ENCODE results near the gene CCNL2. TPM values are rescaled to one million over a fixed set of nuclear protein-coding genes. Genes with fewer than 3 reads are reported as not detected.

Gene CCNL2
- polyA plus RNA-seq, 4 donors = 232 to 273 (median 238) TPM

- no peak for DNase-seq (ENCODE audit: low read depth in 4 of 4, low spot score in 3 of 4)
Observed at GRCh38 chr1:1359664-1360468, 39.3 kb downstream of the CCNL2 start.

- DNase-seq (ENCODE audit: low read depth in 4 of 4, low spot score in 3 of 4) = no peak
Observed at GRCh38 chr1:1359308-1359663, 39.8 kb downstream of the CCNL2 start.

GRCh38 chr1:1358433-1359271 lies 40.5 kb downstream of the CCNL2 start, which contains the start of gene MXRA8:
MXRA8 (minus strand) TSS chr1:1358555; CDS start chr1:1358504, 51 bp downstream.
- peak in 2 of 4 donors; percentile 62 to 71 for DNase-seq (ENCODE audit: low read depth in 4 of 4, low spot score in 3 of 4)

GRCh38 chr1:1357871-1358432 lies 41.2 kb downstream of the CCNL2 start:
- DNase-seq (ENCODE audit: low read depth in 4 of 4, low spot score in 3 of 4) = no peak

- no peak for DNase-seq (ENCODE audit: low read depth in 4 of 4, low spot score in 3 of 4)
Observed at GRCh38 chr1:1356796-1357401, 42.2 kb downstream of the CCNL2 start.

GRCh38 chr1:1356166-1356795 lies 42.9 kb downstream of the CCNL2 start:
- DNase-seq (ENCODE audit: low read depth in 4 of 4, low spot score in 3 of 4) = no peak

- no peak for DNase-seq (ENCODE audit: low read depth in 4 of 4, low spot score in 3 of 4)
Observed at GRCh38 chr1:1355416-1355815, 43.7 kb downstream of the CCNL2 start.

- no peak for DNase-seq (ENCODE audit: low read depth in 4 of 4, low spot score in 3 of 4)
Observed at GRCh38 chr1:1354271-1355247, 44.6 kb downstream of the CCNL2 start.

- DNase-seq (ENCODE audit: low read depth in 4 of 4, low spot score in 3 of 4) = no peak
Observed at GRCh38 chr1:1353389-1354151, 45.6 kb downstream of the CCNL2 start.

- no peak for DNase-seq (ENCODE audit: low read depth in 4 of 4, low spot score in 3 of 4)
Observed at GRCh38 chr1:1352786-1353388, 46.2 kb downstream of the CCNL2 start.

- no peak for DNase-seq (ENCODE audit: low read depth in 4 of 4, low spot score in 3 of 4)
Observed at GRCh38 chr1:1351511-1352427, 47.4 kb downstream of the CCNL2 start.

- DNase-seq (ENCODE audit: low read depth in 4 of 4, low spot score in 3 of 4) = peak in 1 of 4 donors; percentile 72
Observed at GRCh38 chr1:1349256-1350012, 49.7 kb downstream of the CCNL2 start, which contains the start of gene DVL1. DVL1 (minus strand) TSS chr1:1349418; CDS start chr1:1349065, 353 bp downstream.

- no peak for DNase-seq (ENCODE audit: low read depth in 4 of 4, low spot score in 3 of 4)
Observed at GRCh38 chr1:1348420-1349255, 50.5 kb downstream of the CCNL2 start.

GRCh38 chr1:1347663-1348419 lies 51.3 kb downstream of the CCNL2 start:
- DNase-seq (ENCODE audit: low read depth in 4 of 4, low spot score in 3 of 4) = no peak

Data from right renal pelvis (tissue), 4 donors.